Tibial nerve (tissue), 4 donors: ENCODE results near the gene ADGRF5. TPM values are rescaled to one million over a fixed set of nuclear protein-coding genes. Genes with fewer than 3 reads are reported as not detected.

Experiments
- DNase-seq, 2 donors: peaks; one replicate each; pipeline ENCODE4 v3.0.0-alpha.2; 2019; ENCODE audit warnings: low spot score in 2 of 2
- H3K27ac ChIP-seq, 4 donors: fragments of 200-600 bp; sonication (generic) in 3 of 4; one replicate each; pipeline ENCODE4 v1.5.1; 2017 to 2019; ENCODE audit warnings: mild to moderate bottlenecking in 1 of 4
- H3K27me3 ChIP-seq, 2 donors: fragments of 200-600 bp; sonication (generic) in 1 of 2; one replicate each; pipeline versions ENCODE4 v1.5.1 to v1.6.0; 2017 to 2019
- H3K36me3 ChIP-seq, 3 donors: fragments of 200-600 bp; sonication (generic); one replicate each; pipeline ENCODE4 v1.5.1; 2018 to 2019
- H3K4me1 ChIP-seq, 4 donors: fragments of 200-600 bp; sonication (generic) in 3 of 4; one replicate each; pipeline ENCODE4 v1.5.1; 2017 to 2019
- H3K4me3 ChIP-seq, 4 donors: fragments of 200-600 bp; sonication (generic) in 3 of 4; one replicate each; pipeline ENCODE4 v1.5.1; 2017 to 2019; ENCODE audit warnings: mild to moderate bottlenecking in 1 of 4, moderate library complexity in 1 of 4
- H3K9me3 ChIP-seq, 4 donors: fragments of 200-600 bp; sonication (generic) in 3 of 4; one replicate each; pipeline ENCODE4 v1.5.1; 2017 to 2019
- CTCF ChIP-seq, 5 experiments: fragments of 200-600 bp in 3 of 5; fragments of 450-650 bp in 2 of 5; sonication (generic) in 3 of 5; IDR thresholded peaks; one replicate each; pipeline ENCODE4 v1.5.1; 2016 to 2019; ENCODE audit warnings: antibody characterized with exemption in 5 of 5, mild to moderate bottlenecking in 3 of 5, moderate library complexity in 2 of 5
- EP300 ChIP-seq, 2 donors: sonication (generic); formaldehyde crosslinking; IDR thresholded peaks; one replicate each; pipeline ENCODE4 v1.6.1; 2017; ENCODE audit warnings: antibody characterized with exemption in 2 of 2, mild to moderate bottlenecking in 1 of 2
- POLR2A ChIP-seq, 2 donors: fragments of 450-650 bp; IDR thresholded peaks; one replicate each; pipeline ENCODE4 v1.6.1; 2017; ENCODE audit warnings: antibody characterized with exemption in 2 of 2, mild to moderate bottlenecking in 2 of 2, moderate library complexity in 2 of 2
- WGBS, 2 donors: methylation state at CpG; one replicate each; pipeline ENCODE4 v1.1.5; 2018; 5-methylcytosine and 5-hydroxymethylcytosine counted together
- total RNA-seq, 4 donors: library from RNA; depleted of rRNA; stranded (reverse); fragments of >200 nt; gene quantifications; one replicate each; pipeline ENCODE4 v1.1.0, GENCODE V29; 2016

ADGRF5 gene
- total RNA-seq, 4 donors from 2014 or later: 17.4 to 32.4 (median 19.4) TPM

- H3K4me1 ChIP-seq: no peaks in the 10 kb centered on the region
- H3K36me3 ChIP-seq: no peaks in the 10 kb centered on the region
- H3K9me3 ChIP-seq: no peaks in the 10 kb centered on the region
- no peak for DNase-seq
- TF ChIP-seq CTCF (IDR thresholded peaks at IDR 0.05): no peak
- H3K4me3 ChIP-seq: no peak overlapping the region
- H3K27me3 ChIP-seq: no peaks in the 10 kb centered on the region
- H3K27ac ChIP-seq: no peak overlapping the region
Observed at GRCh38 chr6:46896871-46897270, 24.9 kb downstream of the ADGRF5 start.

- Histone ChIP-seq H3K4me1 (no peaks in the 10 kb centered on the region), H3K9me3 (no peaks in the 10 kb centered on the region), H3K4me3 (no peak overlapping the region), H3K27me3 (no peaks in the 10 kb centered on the region), H3K27ac (no peak overlapping the region), H3K36me3 (no peaks in the 10 kb centered on the region)
- no peak for DNase-seq
- TF ChIP-seq POLR2A (IDR thresholded peaks at IDR 0.05) (no peak), CTCF (IDR thresholded peaks at IDR 0.05) (no peak), EP300 (IDR thresholded peaks at IDR 0.05) (no peak)
- 74 to 77% methylated on average over 7 of the region's 7 CpGs for WGBS, 2 donors
Observed at GRCh38 chr6:46895930-46896329, 25.8 kb downstream of the ADGRF5 start.

GRCh38 chr6:46894433-46894832, 27.3 kb downstream of the ADGRF5 start:
- Histone ChIP-seq H3K4me3 (no peak overlapping the region), H3K4me1 (no peaks in the 10 kb centered on the region), H3K27me3 (no peaks in the 10 kb centered on the region), H3K9me3 (no peaks in the 10 kb centered on the region), H3K36me3 (no peaks in the 10 kb centered on the region), H3K27ac (no peak overlapping the region)
- no peak for TF ChIP-seq EP300 (IDR thresholded peaks at IDR 0.05)
- TF ChIP-seq CTCF (IDR thresholded peaks at IDR 0.05): no peak
- TF ChIP-seq POLR2A (IDR thresholded peaks at IDR 0.05): no peak
- no peak for DNase-seq

GRCh38 chr6:46893648-46894047, 28.1 kb downstream of the ADGRF5 start:
- WGBS, 2 donors: 55 to 77% methylated on average over 1 of the region's 1 CpG

GRCh38 chr6:46891252-46891795, 30.4 kb downstream of the ADGRF5 start:
- 33 to 42% methylated on average over 4 of the region's 4 CpGs for WGBS, 2 donors
- DNase-seq: no peak
- Histone ChIP-seq H3K4me3 (no peak overlapping the region), H3K9me3 (no peaks in the 10 kb centered on the region), H3K4me1 (no peaks in the 10 kb centered on the region), H3K27ac (no peak overlapping the region), H3K27me3 (no peaks in the 10 kb centered on the region), H3K36me3 (no peaks in the 10 kb centered on the region)
- TF ChIP-seq CTCF (IDR thresholded peaks at IDR 0.05) (no peak), POLR2A (IDR thresholded peaks at IDR 0.05) (no peak), EP300 (IDR thresholded peaks at IDR 0.05) (no peak)

More at GRCh38 chr6:46893648-46894047, 28.1 kb downstream of the ADGRF5 start:
- TF ChIP-seq EP300 (IDR thresholded peaks at IDR 0.05): no peak
- no peak for TF ChIP-seq POLR2A (IDR thresholded peaks at IDR 0.05)
- TF ChIP-seq CTCF (IDR thresholded peaks at IDR 0.05): no peak
- no peaks in the 10 kb centered on the region for H3K4me1 ChIP-seq
- no peak overlapping the region for H3K4me3 ChIP-seq
- no peaks in the 10 kb centered on the region for H3K9me3 ChIP-seq
- no peak for DNase-seq
- H3K27ac ChIP-seq: no peak overlapping the region
- H3K27me3 ChIP-seq: no peaks in the 10 kb centered on the region
- no peaks in the 10 kb centered on the region for H3K36me3 ChIP-seq
